GM10266 (cell line): ENCODE measurements around the gene TEKTIP1.

ENCODE experiments used
- DNase-seq: peaks from one replicate; pipeline ENCODE4 v3.0.0; 2012; ENCODE audit errors: extremely low spot score
- CTCF ChIP-seq: IDR thresholded peaks from 2 replicates; pipeline ENCODE4 v1.5.1; 2012; ENCODE audit warnings: mild to moderate bottlenecking, low read depth; ENCODE audit not compliant: control insufficient read depth, insufficient read depth; ENCODE audit errors: missing control alignments

TEKTIP1 gene

GRCh38 chr19:3586707-3587346 lies 47.9 kb downstream of the TEKTIP1 start:
- TF ChIP-seq CTCF: no peak
- DNase-seq: no peak

- DNase-seq: no peak
- TF ChIP-seq CTCF: no peak
These were observed 50.5 kb downstream of the TEKTIP1 start for GRCh38 chr19:3589439-3589838.

GRCh38 chr19:3589949-3590348 lies 51.0 kb downstream of the TEKTIP1 start:
- no peak for DNase-seq

GRCh38 chr19:3590991-3591659 lies 52.2 kb downstream of the TEKTIP1 start:
- TF ChIP-seq CTCF: no peak
- no peak for DNase-seq

More at GRCh38 chr19:3589949-3590348, 51.0 kb downstream of the TEKTIP1 start:
- TF ChIP-seq CTCF: no peak

- TF ChIP-seq CTCF: no peak
- DNase-seq: no peak
These were observed 53.1 kb downstream of the TEKTIP1 start for GRCh38 chr19:3591876-3592613.

GRCh38 chr19:3593156-3593555 lies 54.2 kb downstream of the TEKTIP1 start:
- no peak for DNase-seq
- TF ChIP-seq CTCF: no peak
